NCI-H460 (cell line): ENCODE data around the gene PALD1. TPM values are rescaled to one million over a fixed set of nuclear protein-coding genes. Genes with fewer than 3 reads are reported as not detected.

Source experiments
- DNase-seq: peaks from one replicate; pipeline ENCODE4 v3.0.0-alpha.2; 2016; ENCODE audit warnings: low read depth; ENCODE audit errors: extremely low read depth
- total RNA-seq: library from RNA; depleted of rRNA; stranded (reverse); fragments of >200 nt; shearing (Covaris generic); gene quantifications from 2 replicates; pipeline ENCODE4 v1.2.3, GENCODE V29; 2014

Gene PALD1
- total RNA-seq, 1 experiment from 2014 or later, result 6.6 TPM

GRCh38 chr10:70500812-70501301 lies 22.3 kb downstream of the PALD1 start:
- DNase-seq, result no peak

- no peak for DNase-seq
Observed at GRCh38 chr10:70502406-70502805, 23.8 kb downstream of the PALD1 start.

- no peak for DNase-seq
Observed at GRCh38 chr10:70503776-70504175, 25.2 kb downstream of the PALD1 start.

DNA sequence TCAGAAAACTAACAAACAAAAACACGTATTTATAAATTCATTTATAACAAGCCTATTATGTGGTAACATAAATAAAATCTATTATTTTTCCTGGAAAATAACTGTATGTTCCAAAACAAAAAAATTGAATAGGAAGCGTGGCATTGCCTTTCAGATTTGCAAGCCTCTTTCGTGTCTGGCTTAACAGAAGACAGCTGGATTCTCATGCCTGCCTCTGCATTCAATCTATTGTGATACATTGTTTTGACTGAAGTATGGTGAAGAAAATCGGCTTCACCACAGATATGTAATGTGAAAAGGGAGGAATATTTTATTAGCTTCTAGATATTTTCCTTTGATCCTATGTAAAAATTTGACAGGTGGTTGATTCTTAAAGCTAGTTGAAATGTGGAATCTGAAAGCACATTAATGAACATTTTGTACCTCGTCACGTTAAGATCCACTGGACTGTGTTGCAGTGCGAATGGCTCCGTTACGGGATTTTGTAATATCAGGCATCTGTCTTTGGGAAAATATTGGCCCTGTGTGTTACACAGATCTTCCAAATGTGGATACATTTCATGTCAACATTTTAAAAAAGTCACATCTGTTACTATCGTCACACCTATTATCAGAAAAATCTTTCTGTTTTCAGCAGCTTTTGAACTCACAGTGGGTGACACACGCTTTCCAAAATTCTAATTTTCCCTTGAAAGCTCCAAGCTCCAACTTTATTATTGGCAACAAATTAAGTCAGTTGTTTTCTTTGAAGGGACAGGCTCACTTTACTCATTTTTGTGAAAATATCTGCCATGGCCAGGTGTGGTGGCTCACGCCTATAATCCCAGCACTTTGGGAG lies 26.2 kb downstream of the PALD1 start:
- no peak for DNase-seq

GRCh38 chr10:70505908-70506307 lies 27.3 kb downstream of the PALD1 start:
- no peak for DNase-seq

DNA sequence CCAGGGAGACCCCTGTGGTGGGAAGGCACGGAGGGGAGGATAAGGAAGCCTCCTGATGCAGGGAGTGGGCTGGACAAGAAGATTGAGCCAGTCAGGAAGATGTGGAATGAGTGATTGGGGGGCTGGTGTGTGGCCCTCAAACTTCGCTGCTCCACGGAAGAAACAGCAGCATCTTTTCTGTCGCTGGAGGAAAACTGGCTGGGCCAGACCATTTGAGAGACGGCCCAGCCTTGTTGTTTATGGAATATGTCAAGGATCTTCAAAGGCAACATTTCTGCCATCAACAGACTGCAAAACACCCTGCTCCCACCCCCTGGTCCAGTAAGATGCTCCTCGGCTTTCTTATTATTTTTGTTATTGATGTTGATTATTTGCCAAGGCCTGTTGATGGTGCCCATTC lies 29.4 kb downstream of the PALD1 start:
- DNase-seq, result no peak

- no peak for DNase-seq
Observed at GRCh38 chr10:70508912-70509756, 30.6 kb downstream of the PALD1 start.

DNA sequence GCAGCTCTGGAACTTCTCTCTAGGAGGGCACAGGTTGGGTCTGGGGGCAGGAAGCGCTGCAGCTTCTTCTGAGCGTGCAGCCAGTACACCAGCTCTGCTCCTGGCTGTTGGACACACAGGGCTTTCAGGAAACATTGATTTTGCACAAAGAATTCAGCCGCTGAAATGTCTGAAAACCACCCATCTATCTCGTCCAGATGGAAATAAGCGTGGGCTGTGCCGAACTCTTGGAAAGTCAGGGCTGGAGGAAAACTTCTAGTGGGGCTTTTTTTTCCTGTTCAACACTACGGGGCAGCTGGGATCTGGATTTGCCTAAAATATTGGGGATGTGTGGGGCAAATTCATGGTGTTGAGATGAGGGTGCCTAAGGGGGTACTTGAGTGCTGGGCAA lies 31.2 kb downstream of the PALD1 start:
- DNase-seq, result no peak

DNA sequence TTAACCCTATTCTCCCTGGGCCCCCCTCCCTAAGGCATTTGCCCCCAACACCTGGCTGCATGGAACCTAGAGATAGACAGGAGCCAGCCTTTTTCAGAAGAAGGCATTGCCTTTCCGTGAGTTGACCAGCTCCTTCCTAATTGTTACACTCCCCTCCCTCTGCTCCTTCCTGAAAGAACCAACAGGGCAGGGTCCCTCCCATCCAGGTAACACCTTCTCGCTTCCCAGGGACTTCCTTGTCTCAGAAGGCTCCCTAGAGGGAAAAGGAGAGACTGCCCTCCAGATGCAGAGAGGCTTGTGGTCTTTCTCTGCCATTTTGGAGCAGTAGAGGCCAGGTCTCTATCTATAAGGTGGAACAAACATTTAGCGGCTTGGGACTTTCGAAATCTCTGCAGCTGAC lies 31.9 kb downstream of the PALD1 start:
- DNase-seq, result no peak

DNA sequence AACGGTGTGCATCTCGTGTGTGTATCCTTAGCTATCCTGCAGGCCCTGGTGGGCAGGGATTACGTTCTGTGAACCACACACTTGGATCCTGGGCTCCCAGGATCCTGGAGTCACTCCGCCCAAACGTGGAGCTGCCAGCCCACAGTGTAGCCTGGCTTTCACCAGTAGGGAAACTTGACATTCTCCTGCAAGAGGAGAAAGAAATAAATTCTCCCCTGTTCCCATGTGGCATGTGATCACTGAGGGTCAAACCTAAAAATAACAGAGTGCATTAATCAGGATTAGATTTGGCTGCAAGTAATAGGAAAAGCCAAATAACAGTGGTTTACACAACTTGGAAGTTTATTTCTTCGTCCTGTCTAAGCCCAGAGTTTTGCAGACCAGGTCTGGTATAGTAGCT lies 32.3 kb downstream of the PALD1 start:
- no peak for DNase-seq

GRCh38 chr10:70512149-70512639 lies 33.6 kb downstream of the PALD1 start:
- DNase-seq, result no peak

DNA sequence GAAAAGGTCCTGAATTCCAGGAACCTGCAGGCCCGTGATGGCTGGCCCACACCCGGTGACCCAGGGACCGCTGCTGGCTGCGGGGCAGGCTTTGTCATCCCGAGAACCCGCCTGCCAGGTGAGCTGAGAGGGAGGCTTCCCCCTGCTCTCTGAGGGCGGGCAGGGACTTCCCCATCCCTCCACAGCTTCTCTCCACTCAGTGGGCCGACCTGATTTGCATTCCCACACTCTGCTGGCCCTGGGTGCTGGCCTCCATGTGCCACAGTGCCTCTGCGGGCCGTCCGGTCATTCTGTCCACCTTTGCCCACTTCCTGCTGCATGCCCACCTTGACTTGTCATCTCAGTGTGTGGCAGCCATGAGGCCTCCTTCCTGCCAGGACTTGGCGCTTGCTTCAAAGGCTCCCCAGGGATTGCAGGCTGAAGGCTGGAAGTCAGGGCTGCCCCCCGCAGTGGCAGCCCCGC lies 35.3 kb downstream of the PALD1 start:
- DNase-seq, result no peak

DNA sequence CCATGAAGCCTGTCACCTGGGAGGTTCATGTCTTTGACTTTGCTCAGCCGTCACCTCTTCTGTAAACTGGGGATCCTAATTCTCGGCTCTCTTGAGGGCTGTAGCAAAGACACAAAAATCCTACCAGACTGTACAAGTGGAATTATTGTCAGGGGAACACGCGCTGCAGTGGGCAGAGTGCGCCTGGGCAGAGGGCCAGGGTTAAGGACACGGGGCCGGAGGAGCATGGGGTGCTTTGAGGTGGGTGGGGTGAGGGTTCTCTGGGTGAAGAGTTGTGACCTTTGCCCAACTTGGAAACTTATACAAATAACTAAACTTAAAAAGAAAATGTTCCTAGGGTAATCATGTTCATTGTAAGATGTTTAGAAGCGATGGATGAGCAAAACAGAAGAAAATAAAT lies 36.0 kb downstream of the PALD1 start:
- no peak for DNase-seq

- no peak for DNase-seq
Observed at GRCh38 chr10:70515035-70515667, 36.6 kb downstream of the PALD1 start.

DNA sequence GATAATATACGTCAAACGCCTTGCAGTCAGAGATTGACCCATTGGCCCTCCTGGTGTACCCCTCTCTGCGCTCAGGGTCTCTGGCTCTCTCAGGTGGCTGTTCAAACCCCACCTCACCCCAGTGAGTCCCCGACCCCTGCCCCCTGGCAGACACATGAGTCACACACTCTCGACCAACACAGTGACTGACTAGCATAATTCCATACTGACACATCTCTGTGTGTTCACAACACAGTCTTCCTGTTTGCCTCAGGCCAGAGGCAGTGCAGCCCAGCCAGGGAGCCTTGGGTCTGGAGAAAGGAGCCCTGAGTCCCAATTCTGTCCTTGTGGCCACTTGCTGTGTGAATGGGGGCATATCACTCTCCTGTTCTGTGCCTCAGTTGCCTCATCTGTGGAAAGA lies 40.1 kb downstream of the PALD1 start:
- no peak for DNase-seq

GRCh38 chr10:70523057-70523456 lies 44.5 kb downstream of the PALD1 start:
- no peak for DNase-seq

GRCh38 chr10:70523549-70523948 lies 45.0 kb downstream of the PALD1 start:
- DNase-seq, result no peak

- no peak for DNase-seq
Observed at GRCh38 chr10:70528314-70528713, 49.7 kb downstream of the PALD1 start.

DNA sequence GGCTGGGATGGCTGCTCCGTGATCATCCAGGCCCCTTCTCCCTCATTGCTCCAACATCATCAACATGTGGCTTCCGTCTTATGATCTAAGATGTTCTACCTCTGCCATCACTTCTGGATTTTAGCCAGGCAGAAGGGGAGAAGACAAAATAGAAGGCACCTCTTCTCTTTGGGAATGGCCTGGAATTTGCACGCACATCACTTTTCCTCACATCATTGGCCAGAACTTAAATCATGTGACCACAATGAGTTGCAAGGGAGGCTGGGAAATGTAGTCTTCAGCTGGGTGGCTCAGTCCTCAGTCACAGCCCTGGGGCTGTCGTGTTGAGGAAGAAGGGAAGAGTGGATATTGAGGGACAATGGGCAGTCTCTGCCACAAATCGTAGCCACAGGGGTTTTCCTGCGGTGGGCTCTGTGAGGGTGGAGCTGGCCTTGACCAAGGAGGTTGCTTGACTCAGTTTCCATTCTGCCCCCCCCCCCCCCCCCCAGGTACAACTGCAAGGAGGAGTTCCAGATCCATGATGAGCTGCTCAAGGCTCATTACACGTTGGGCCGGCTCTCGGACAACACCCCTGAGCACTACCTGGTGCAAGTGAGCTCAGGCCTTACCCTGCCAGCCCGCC lies 50.3 kb downstream of the PALD1 start:
- peak; percentile 43 for DNase-seq

DNA sequence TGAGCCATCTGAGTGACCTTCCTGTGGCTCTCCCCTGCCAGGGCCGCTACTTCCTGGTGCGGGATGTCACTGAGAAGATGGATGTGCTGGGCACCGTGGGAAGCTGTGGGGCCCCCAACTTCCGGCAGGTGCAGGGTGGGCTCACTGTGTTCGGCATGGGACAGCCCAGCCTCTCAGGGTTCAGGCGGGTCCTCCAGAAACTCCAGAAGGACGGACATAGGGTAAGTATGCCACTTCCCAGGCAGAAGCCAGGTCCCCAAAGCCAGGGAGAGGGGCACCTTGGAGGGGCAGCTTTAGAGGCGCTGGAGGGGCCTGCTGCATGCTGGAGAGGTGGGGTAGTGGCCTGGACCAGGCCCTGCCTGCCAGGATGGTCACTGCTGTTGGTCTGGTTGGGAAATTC lies 51.3 kb downstream of the PALD1 start:
- DNase-seq, result no peak

DNA sequence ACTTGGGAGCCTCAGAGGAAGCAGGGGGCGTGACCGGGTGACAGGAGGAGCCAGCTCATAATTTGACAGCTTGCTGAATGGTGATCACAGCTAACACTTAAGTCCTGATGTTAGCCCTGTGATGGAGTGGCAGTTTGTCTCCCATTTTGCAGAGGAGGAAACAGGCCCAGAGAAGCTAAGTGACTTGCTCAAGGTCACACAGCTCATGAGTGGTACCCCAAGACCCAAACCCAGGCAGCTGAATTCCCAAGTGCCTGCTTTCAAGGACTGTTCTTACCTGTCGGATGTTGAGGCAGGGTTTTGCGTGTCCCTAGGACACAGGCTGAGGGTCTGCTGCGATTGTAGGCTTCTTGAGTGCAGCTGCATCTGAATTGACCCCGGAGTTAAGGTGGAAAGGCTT lies 51.7 kb downstream of the PALD1 start:
- no peak for DNase-seq
